NCI-H146 (cell line): ENCODE measurements around the gene DAP.

Experiments used
- DNase-seq: peaks from one replicate; lab custom pipeline; 2025; lab: John Stamatoyannopoulos, UW

DAP gene

GRCh38 chr5:10689391-10690081 is 71.5 kb downstream of the DAP start:
- DNase-seq, result no peak

GRCh38 chr5:10688651-10689171 is 72.3 kb downstream of the DAP start:
- no peak for DNase-seq

- no peak for DNase-seq
These were observed 74.1 kb downstream of the DAP start for GRCh38 chr5:10686890-10687289.

GRCh38 chr5:10685115-10685521 is 75.9 kb downstream of the DAP start:
- DNase-seq, result no peak

GRCh38 chr5:10684303-10685086 is 76.5 kb downstream of the DAP start:
- DNase-seq, result no peak

- DNase-seq, result no peak
These were observed 78.1 kb downstream of the DAP start for GRCh38 chr5:10682801-10683525.

- DNase-seq, result no peak
These were observed 79.0 kb downstream of the DAP start for GRCh38 chr5:10681731-10682679.

- no peak for DNase-seq
These were observed 80.1 kb downstream of the DAP start for GRCh38 chr5:10680876-10681481.

GRCh38 chr5:10679336-10679988 is 81.6 kb downstream of the DAP start:
- no peak for DNase-seq

- DNase-seq, result no peak
These were observed 82.8 kb downstream of the DAP start for GRCh38 chr5:10678244-10678643.

GRCh38 chr5:10677533-10677932 is 83.5 kb downstream of the DAP start:
- no peak for DNase-seq

GRCh38 chr5:10676946-10677345 is 84.1 kb downstream of the DAP start:
- no peak for DNase-seq

- no peak for DNase-seq
These were observed 84.8 kb downstream of the DAP start for GRCh38 chr5:10676224-10676623.

- no peak for DNase-seq
These were observed 85.8 kb downstream of the DAP start for GRCh38 chr5:10675177-10675700.

GRCh38 chr5:10674582-10674981 is 86.5 kb downstream of the DAP start:
- no peak for DNase-seq

- no peak for DNase-seq
These were observed 86.9 kb downstream of the DAP start for GRCh38 chr5:10674096-10674495.

- DNase-seq, result no peak
These were observed 87.6 kb downstream of the DAP start for GRCh38 chr5:10673407-10673806.

- DNase-seq, result no peak
These were observed 88.0 kb downstream of the DAP start for GRCh38 chr5:10673017-10673389.

- no peak for DNase-seq
These were observed 88.7 kb downstream of the DAP start for GRCh38 chr5:10672146-10673016.
